Suprapubic skin (tissue), 3 donors: ENCODE measurements around the gene KNDC1.

ENCODE experiments used
- EP300 ChIP-seq: sonication (generic); formaldehyde crosslinking; IDR thresholded peaks from one replicate; pipeline ENCODE4 v1.6.1; 2017; ENCODE audit warnings: antibody characterized with exemption
- TF ChIP-seq, protein P1 (sequence below), 2 donors: fragments of 200-600 bp in 1 of 2; fragments of 450-650 bp in 1 of 2; sonication (generic) in 1 of 2; IDR thresholded peaks; one replicate each; pipeline ENCODE4 v1.5.1; 2016 to 2019; ENCODE audit warnings: antibody characterized with exemption in 2 of 2, mild to moderate bottlenecking in 1 of 2, moderate library complexity in 1 of 2

DNA sequence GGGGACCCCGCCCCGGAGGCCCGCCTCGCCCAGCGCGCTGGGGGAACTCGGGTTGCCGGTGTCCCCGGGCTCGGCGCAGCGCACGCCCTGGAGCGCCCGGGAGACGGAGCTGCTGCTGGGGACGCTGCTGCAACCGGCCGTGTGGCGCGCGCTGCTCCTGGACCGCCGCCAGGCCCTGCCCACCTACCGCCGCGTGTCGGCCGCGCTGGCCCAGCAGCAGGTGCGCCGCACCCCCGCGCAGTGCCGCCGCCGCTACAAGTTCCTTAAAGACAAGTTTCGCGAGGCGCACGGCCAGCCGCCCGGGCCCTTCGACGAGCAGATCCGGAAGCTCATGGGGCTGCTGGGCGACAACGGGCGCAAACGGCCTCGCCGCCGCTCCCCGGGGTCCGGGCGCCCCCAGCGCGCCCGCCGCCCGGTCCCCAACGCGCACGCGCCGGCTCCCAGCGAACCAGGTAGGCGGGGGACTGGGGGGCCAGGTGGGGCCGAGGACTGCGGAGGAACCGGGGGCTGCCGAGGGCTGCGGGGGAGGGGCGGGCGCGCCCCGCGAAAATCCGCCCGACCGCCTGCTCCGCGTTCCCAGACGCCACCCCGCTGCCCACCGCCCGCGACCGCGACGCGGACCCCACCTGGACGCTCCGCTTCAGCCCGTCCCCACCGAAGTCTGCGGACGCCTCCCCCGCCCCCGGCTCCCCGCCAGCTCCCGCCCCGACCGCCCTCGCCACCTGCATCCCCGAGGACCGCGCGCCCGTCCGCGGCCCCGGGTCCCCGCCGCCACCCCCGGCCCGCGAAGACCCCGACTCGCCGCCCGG is 70.6 kb downstream of the KNDC1 start:
- TF ChIP-seq EP300, result no peak
- TF ChIP-seq, protein P1, sequence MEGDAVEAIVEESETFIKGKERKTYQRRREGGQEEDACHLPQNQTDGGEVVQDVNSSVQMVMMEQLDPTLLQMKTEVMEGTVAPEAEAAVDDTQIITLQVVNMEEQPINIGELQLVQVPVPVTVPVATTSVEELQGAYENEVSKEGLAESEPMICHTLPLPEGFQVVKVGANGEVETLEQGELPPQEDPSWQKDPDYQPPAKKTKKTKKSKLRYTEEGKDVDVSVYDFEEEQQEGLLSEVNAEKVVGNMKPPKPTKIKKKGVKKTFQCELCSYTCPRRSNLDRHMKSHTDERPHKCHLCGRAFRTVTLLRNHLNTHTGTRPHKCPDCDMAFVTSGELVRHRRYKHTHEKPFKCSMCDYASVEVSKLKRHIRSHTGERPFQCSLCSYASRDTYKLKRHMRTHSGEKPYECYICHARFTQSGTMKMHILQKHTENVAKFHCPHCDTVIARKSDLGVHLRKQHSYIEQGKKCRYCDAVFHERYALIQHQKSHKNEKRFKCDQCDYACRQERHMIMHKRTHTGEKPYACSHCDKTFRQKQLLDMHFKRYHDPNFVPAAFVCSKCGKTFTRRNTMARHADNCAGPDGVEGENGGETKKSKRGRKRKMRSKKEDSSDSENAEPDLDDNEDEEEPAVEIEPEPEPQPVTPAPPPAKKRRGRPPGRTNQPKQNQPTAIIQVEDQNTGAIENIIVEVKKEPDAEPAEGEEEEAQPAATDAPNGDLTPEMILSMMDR (IDR thresholded peaks at IDR 0.05), result no peak
